Nephron progenitor cell (in vitro differentiated cells): ENCODE data around the gene PROB1.
"Not testable (repeated sequence)": the region's sequence is repeated elsewhere in the genome, so short reads cannot be mapped to it uniquely, and the experiment has no call there.

Experiments used
- DNase-seq: peaks from one replicate; pipeline ENCODE4 v3.0.0; 2021
- H3K27ac Mint-ChIP-seq: 2 replicates; pipeline ENCODE4 v1.8.0; 2021; ENCODE audit warnings: mild to moderate bottlenecking, moderate library complexity, mixed read lengths
- H3K27me3 Mint-ChIP-seq: 2 replicates; pipeline ENCODE4 v1.8.0; 2021; ENCODE audit warnings: mild to moderate bottlenecking, low read depth, mixed read lengths; ENCODE audit not compliant: poor library complexity
- H3K36me3 Mint-ChIP-seq: 2 replicates; pipeline ENCODE4 v1.8.0; 2021; ENCODE audit warnings: low read depth, mixed read lengths
- H3K4me1 Mint-ChIP-seq: 2 replicates; pipeline ENCODE4 v1.8.0; 2021; ENCODE audit warnings: mixed read lengths
- H3K4me3 Mint-ChIP-seq: 2 replicates; pipeline ENCODE4 v1.8.0; 2021; ENCODE audit warnings: mild to moderate bottlenecking, moderate library complexity, mixed read lengths
- H3K9me3 Mint-ChIP-seq: 2 replicates; pipeline ENCODE4 v1.8.0; 2021; ENCODE audit warnings: mild to moderate bottlenecking, moderate library complexity, mixed read lengths
- CTCF ChIP-seq: fragments of 200-600 bp; sonication (generic); IDR thresholded peaks from 2 replicates; pipeline ENCODE4 v1.5.0; 2021; ENCODE audit warnings: antibody characterized with exemption

PROB1 gene

GRCh38 chr5:139363937-139364336 is 31.0 kb downstream of the PROB1 start:
- Mint-ChIP-seq H3K9me3 (no peaks in the 10 kb centered on the region), H3K36me3 (peaks cover 81% of the 10 kb centered on the region), H3K27me3 (no peaks in the 10 kb centered on the region), H3K4me3 (no peak overlapping the region), H3K4me1 (no peaks in the 10 kb centered on the region), H3K27ac (no peak overlapping the region)
- TF ChIP-seq CTCF: no peak
- DNase-seq: no peak

- H3K36me3 Mint-ChIP-seq: peaks cover 88% of the 10 kb centered on the region
- no peak for DNase-seq
- no peaks in the 10 kb centered on the region for H3K4me1 Mint-ChIP-seq
Measured at GRCh38 chr5:139361835-139362429, 33.0 kb downstream of the PROB1 start.

GRCh38 chr5:139360384-139360783 is 34.5 kb downstream of the PROB1 start:
- Mint-ChIP-seq H3K9me3 (peaks cover 9% of the 10 kb centered on the region), H3K27me3 (peaks cover 2% of the 10 kb centered on the region), H3K4me3 (no peak overlapping the region), H3K36me3 (peaks cover 83% of the 10 kb centered on the region), H3K27ac (peak overlapping the region; percentile 77), H3K4me1 (no peaks in the 10 kb centered on the region)
- no peak for TF ChIP-seq CTCF
- DNase-seq: no peak

More at GRCh38 chr5:139361835-139362429, 33.0 kb downstream of the PROB1 start:
- no peaks in the 10 kb centered on the region for H3K27me3 Mint-ChIP-seq
- no peak for TF ChIP-seq CTCF
- H3K4me3 Mint-ChIP-seq: no peak overlapping the region
- H3K9me3 Mint-ChIP-seq: peaks cover 5% of the 10 kb centered on the region
- H3K27ac Mint-ChIP-seq: no peak overlapping the region

GRCh38 chr5:139358064-139358463 is 36.8 kb downstream of the PROB1 start:
- H3K27ac Mint-ChIP-seq: no peak overlapping the region
- H3K27me3 Mint-ChIP-seq: peaks cover 4% of the 10 kb centered on the region
- H3K9me3 Mint-ChIP-seq: peaks cover 25% of the 10 kb centered on the region
- H3K4me1 Mint-ChIP-seq: no peaks in the 10 kb centered on the region
- H3K4me3 Mint-ChIP-seq: no peak overlapping the region
- TF ChIP-seq CTCF: no peak
- peaks cover 86% of the 10 kb centered on the region for H3K36me3 Mint-ChIP-seq
- DNase-seq: no peak

GRCh38 chr5:139355900-139356299 is 39.0 kb downstream of the PROB1 start:
- not testable (repeated sequence) for H3K27ac Mint-ChIP-seq, H3K4me3 Mint-ChIP-seq, H3K4me1 Mint-ChIP-seq, H3K27me3 Mint-ChIP-seq, DNase-seq
- Mint-ChIP-seq H3K36me3 (peaks cover 90% of the 10 kb centered on the region), H3K9me3 (peaks cover 34% of the 10 kb centered on the region)

GRCh38 chr5:139354186-139354585 is 40.7 kb downstream of the PROB1 start:
- Mint-ChIP-seq H3K27ac (no peak overlapping the region), H3K9me3 (peaks cover 34% of the 10 kb centered on the region), H3K4me1 (no peaks in the 10 kb centered on the region), H3K27me3 (peaks cover 4% of the 10 kb centered on the region), H3K4me3 (no peak overlapping the region), H3K36me3 (peaks cover 88% of the 10 kb centered on the region)
- no peak for DNase-seq
- no peak for TF ChIP-seq CTCF

- H3K4me3 Mint-ChIP-seq, DNase-seq, H3K27ac Mint-ChIP-seq, H3K27me3 Mint-ChIP-seq: not testable (repeated sequence)
- H3K9me3 Mint-ChIP-seq: peaks cover 31% of the 10 kb centered on the region
- peaks cover 24% of the 10 kb centered on the region for H3K4me1 Mint-ChIP-seq
- H3K36me3 Mint-ChIP-seq: peaks cover 87% of the 10 kb centered on the region
Measured at GRCh38 chr5:139347863-139348262, 47.0 kb downstream of the PROB1 start.

GRCh38 chr5:139345442-139345841 is 49.5 kb downstream of the PROB1 start:
- H3K27me3 Mint-ChIP-seq, DNase-seq, H3K4me3 Mint-ChIP-seq: not testable (repeated sequence)
- peak overlapping the region; percentile 66 for H3K27ac Mint-ChIP-seq
- H3K4me1 Mint-ChIP-seq: peaks cover 37% of the 10 kb centered on the region
- H3K36me3 Mint-ChIP-seq: peaks cover 62% of the 10 kb centered on the region
- H3K9me3 Mint-ChIP-seq: peaks cover 24% of the 10 kb centered on the region
